ENCODE results near the gene RTRAF. TPM values are rescaled to one million over a fixed set of nuclear protein-coding genes. Genes with fewer than 3 reads are reported as not detected.

RTRAF gene
- total and polyA plus RNA-seq, 2 of the 8 experiments (the other 6 are each of a cell fraction or from before 2014, with no cell fraction given) = 149 to 359 TPM

GRCh38 chr14:52000696-52001095, 11.3 kb downstream of the RTRAF start (continued):
- TF ChIP-seq E2F6 (IDR thresholded peaks at IDR 0.05) (no peak), YY1 (IDR thresholded peaks at IDR 0.05; ENCODE audit: low read depth, low read length) (no peak), EP300 (IDR thresholded peaks at IDR 0.05; ENCODE audit: borderline replicate concordance in 1 of 2, low read depth in 2 of 2, low read length in 2 of 2) (no peak)

Data from H1 (cell line).